Measurements from ENCODE around the gene VMP1. TPM values are rescaled to one million over a fixed set of nuclear protein-coding genes. Genes with fewer than 3 reads are reported as not detected.

VMP1 gene
- polyA plus RNA-seq, 2 of the 4 experiments (the other 2 are of a cell fraction), result 395 to 726 TPM

DNA sequence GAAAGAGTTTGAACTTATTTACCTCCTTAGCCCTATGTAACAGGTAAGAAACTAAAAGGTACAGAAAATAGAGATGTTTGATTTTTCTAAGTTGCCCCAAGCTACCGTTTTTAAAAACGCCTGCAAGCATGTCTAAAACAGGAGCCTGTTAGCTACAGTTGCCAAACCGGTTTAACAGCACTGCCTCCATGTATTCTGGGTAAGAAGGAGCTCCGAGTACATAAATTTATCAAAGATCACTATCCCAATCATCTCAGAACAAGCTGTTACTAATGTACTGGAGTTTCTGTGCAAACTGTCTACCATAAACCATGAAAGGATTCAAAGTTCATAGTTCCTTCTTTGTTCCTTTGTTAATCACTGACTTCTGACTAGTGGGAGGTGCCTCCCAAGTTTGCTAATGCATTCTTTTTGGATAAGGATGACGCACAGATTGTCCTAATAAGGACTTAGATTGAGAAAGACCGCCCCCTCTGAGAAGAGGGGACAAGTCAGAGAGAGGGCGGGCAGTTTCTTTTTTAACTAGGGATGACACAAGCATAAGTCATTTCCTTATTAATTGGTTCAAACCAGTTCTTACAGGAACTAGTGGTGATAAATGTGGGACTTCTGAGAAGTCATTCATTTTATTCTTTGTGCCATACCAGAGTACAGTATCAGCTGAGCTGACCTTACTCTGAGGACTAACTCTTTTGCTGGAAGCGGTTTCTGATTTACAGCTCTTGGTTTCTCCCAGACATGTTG is 130.0 kb downstream of the VMP1 start (continued):
- TF ChIP-seq MYC (IDR thresholded peaks at IDR 0.05; ENCODE audit: borderline replicate concordance, low read length) (no peak), JUN (IDR thresholded peaks at IDR 0.05) (peak; percentile 100), GATA3 (IDR thresholded peaks at IDR 0.05; ENCODE audit: borderline replicate concordance) (peak; percentile 100), ZSCAN20 (CRISPR knock-in tag; IDR thresholded peaks at IDR 0.05) (no peak), NFE2L2 (conservative IDR thresholded peaks at IDR 0.05; ENCODE audit: low read length) (peak; percentile 64; the same call in 1 of the 2 replicates), HOXB5 (CRISPR knock-in tag; IDR thresholded peaks at IDR 0.05) (peak; percentile 98), JUNB (IDR thresholded peaks at IDR 0.05) (peak; percentile 99), RARB (CRISPR knock-in tag; IDR thresholded peaks at IDR 0.05) (peak; percentile 90), EP300 (IDR thresholded peaks at IDR 0.05) (peak; percentile 100), FOSL2 (IDR thresholded peaks at IDR 0.05) (peak; percentile 98), FOSL2 (CRISPR knock-in tag; IDR thresholded peaks at IDR 0.05) (peak; percentile 98), EHF (CRISPR knock-in tag; IDR thresholded peaks at IDR 0.05) (peak; percentile 99), HOXB13 (CRISPR knock-in tag; IDR thresholded peaks at IDR 0.05; ENCODE audit: low read depth) (peak; percentile 98), CHD2 (IDR thresholded peaks at IDR 0.05; ENCODE audit: low read length, partially characterized antibody) (peak; percentile 51), RCOR1 (IDR thresholded peaks at IDR 0.05; ENCODE audit: low read depth, low read length) (no peak), TFCP2L1 (CRISPR knock-in tag; IDR thresholded peaks at IDR 0.05) (peak; percentile 98), POLR2A (IDR thresholded peaks at IDR 0.05; ENCODE audit: low read length) (no peak; the same call in 1 of the 2 replicates), EHMT2 (IDR thresholded peaks at IDR 0.05; ENCODE audit: low read depth) (no peak), ZFP36 (IDR thresholded peaks at IDR 0.05; ENCODE audit: borderline replicate concordance, partially characterized antibody) (peak; percentile 42), ESRRA (IDR thresholded peaks at IDR 0.05; ENCODE audit: borderline replicate concordance, low read length) (no peak), MAZ (IDR thresholded peaks at IDR 0.05; ENCODE audit: borderline replicate concordance, low read depth, low read length) (peak; percentile 60; the same call in 1 of the 2 replicates), KDM1A (IDR thresholded peaks at IDR 0.05; ENCODE audit: low read depth) (no peak), NR3C1 (IDR thresholded peaks at IDR 0.05) (no peak; the same call in 2 of the 3 replicates), HDAC2 (IDR thresholded peaks at IDR 0.05) (no peak), CBX2 (IDR thresholded peaks at IDR 0.05; ENCODE audit: borderline replicate concordance, low read depth) (no peak), MAFK (IDR thresholded peaks at IDR 0.05; ENCODE audit: partially characterized antibody) (peak; percentile 86), PHF8 (IDR thresholded peaks at IDR 0.05; ENCODE audit: borderline replicate concordance, low read depth) (no peak), RFX5 (IDR thresholded peaks at IDR 0.05) (no peak), FOXS1 (CRISPR knock-in tag; IDR thresholded peaks at IDR 0.05) (peak; percentile 97)
- TF ChIP-seq, protein P1, sequence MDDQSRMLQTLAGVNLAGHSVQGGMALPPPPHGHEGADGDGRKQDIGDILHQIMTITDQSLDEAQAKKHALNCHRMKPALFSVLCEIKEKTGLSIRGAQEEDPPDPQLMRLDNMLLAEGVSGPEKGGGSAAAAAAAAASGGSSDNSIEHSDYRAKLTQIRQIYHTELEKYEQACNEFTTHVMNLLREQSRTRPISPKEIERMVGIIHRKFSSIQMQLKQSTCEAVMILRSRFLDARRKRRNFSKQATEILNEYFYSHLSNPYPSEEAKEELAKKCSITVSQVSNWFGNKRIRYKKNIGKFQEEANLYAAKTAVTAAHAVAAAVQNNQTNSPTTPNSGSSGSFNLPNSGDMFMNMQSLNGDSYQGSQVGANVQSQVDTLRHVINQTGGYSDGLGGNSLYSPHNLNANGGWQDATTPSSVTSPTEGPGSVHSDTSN (IDR thresholded peaks at IDR 0.05), result peak; percentile 86
- TF ChIP-seq, protein P2, sequence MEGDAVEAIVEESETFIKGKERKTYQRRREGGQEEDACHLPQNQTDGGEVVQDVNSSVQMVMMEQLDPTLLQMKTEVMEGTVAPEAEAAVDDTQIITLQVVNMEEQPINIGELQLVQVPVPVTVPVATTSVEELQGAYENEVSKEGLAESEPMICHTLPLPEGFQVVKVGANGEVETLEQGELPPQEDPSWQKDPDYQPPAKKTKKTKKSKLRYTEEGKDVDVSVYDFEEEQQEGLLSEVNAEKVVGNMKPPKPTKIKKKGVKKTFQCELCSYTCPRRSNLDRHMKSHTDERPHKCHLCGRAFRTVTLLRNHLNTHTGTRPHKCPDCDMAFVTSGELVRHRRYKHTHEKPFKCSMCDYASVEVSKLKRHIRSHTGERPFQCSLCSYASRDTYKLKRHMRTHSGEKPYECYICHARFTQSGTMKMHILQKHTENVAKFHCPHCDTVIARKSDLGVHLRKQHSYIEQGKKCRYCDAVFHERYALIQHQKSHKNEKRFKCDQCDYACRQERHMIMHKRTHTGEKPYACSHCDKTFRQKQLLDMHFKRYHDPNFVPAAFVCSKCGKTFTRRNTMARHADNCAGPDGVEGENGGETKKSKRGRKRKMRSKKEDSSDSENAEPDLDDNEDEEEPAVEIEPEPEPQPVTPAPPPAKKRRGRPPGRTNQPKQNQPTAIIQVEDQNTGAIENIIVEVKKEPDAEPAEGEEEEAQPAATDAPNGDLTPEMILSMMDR (IDR thresholded peaks at IDR 0.05), result no peak
- TF ChIP-seq, protein P3, sequence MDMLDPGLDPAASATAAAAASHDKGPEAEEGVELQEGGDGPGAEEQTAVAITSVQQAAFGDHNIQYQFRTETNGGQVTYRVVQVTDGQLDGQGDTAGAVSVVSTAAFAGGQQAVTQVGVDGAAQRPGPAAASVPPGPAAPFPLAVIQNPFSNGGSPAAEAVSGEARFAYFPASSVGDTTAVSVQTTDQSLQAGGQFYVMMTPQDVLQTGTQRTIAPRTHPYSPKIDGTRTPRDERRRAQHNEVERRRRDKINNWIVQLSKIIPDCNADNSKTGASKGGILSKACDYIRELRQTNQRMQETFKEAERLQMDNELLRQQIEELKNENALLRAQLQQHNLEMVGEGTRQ (IDR thresholded peaks at IDR 0.05), result no peak
- TF ChIP-seq, protein P4, sequence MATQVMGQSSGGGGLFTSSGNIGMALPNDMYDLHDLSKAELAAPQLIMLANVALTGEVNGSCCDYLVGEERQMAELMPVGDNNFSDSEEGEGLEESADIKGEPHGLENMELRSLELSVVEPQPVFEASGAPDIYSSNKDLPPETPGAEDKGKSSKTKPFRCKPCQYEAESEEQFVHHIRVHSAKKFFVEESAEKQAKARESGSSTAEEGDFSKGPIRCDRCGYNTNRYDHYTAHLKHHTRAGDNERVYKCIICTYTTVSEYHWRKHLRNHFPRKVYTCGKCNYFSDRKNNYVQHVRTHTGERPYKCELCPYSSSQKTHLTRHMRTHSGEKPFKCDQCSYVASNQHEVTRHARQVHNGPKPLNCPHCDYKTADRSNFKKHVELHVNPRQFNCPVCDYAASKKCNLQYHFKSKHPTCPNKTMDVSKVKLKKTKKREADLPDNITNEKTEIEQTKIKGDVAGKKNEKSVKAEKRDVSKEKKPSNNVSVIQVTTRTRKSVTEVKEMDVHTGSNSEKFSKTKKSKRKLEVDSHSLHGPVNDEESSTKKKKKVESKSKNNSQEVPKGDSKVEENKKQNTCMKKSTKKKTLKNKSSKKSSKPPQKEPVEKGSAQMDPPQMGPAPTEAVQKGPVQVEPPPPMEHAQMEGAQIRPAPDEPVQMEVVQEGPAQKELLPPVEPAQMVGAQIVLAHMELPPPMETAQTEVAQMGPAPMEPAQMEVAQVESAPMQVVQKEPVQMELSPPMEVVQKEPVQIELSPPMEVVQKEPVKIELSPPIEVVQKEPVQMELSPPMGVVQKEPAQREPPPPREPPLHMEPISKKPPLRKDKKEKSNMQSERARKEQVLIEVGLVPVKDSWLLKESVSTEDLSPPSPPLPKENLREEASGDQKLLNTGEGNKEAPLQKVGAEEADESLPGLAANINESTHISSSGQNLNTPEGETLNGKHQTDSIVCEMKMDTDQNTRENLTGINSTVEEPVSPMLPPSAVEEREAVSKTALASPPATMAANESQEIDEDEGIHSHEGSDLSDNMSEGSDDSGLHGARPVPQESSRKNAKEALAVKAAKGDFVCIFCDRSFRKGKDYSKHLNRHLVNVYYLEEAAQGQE (IDR thresholded peaks at IDR 0.05), result no peak; the same call in 1 of the 2 replicates
- TF ChIP-seq, protein P5, sequence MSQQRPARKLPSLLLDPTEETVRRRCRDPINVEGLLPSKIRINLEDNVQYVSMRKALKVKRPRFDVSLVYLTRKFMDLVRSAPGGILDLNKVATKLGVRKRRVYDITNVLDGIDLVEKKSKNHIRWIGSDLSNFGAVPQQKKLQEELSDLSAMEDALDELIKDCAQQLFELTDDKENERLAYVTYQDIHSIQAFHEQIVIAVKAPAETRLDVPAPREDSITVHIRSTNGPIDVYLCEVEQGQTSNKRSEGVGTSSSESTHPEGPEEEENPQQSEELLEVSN (IDR thresholded peaks at IDR 0.05; ENCODE audit: borderline replicate concordance, low read depth), result peak; percentile 44; the same call in 1 of the 2 replicates
- TF ChIP-seq, protein P6, sequence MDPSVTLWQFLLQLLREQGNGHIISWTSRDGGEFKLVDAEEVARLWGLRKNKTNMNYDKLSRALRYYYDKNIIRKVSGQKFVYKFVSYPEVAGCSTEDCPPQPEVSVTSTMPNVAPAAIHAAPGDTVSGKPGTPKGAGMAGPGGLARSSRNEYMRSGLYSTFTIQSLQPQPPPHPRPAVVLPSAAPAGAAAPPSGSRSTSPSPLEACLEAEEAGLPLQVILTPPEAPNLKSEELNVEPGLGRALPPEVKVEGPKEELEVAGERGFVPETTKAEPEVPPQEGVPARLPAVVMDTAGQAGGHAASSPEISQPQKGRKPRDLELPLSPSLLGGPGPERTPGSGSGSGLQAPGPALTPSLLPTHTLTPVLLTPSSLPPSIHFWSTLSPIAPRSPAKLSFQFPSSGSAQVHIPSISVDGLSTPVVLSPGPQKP (IDR thresholded peaks at IDR 0.05; ENCODE audit: low read depth, low read length), result no peak
